Midbrain (tissue), 1 donor: ENCODE data around the gene USH1G.
A peak's percentile ranks its signal among the peaks of the same experiment; 100 is the strongest.
"Not testable (repeated sequence)": the region's sequence is repeated elsewhere in the genome, so short reads cannot be mapped to it uniquely, and the experiment has no call there.

Experiments
- DNase-seq: peaks from one replicate; lab custom pipeline; 2025; lab: John Stamatoyannopoulos, UW

USH1G gene

GRCh38 chr17:74874615-74875037 lies 48.4 kb downstream of the USH1G start:
- no peak for DNase-seq

DNA sequence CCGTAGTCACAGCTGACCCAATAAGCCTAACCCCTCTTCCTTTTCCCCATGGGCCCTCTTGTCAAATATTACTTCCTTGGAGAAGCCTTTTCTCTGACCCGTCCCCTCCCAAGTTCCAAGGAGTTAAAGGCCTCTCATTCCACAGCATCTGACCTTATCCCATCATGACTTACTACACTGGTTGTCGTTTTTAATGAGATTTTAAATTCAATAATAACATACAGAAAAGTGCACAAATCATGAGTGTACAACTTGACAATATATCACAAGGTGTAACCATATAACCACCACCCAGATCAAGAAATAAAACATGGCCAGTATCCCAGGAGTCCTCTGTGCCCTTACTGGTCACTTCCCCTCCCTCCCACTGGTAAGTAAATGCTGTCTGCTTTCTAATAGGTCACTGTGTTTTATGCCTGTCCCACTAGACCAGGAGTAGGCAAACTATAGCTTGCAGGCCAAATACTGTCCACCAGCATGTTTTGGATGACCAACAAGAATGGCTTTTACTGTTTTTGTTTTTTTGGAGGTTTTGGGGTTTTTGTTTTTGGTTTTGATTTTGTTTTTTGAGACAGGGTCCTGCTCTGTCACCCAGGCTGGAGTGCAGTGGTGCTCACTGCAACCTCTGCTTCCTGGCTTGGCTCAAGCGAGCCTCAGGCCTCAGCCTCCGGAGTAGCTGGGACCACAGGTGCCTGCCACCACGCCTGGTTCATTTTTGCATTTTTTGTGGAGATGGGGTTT lies 49.0 kb downstream of the USH1G start:
- no peak for DNase-seq

GRCh38 chr17:74873037-74873873 lies 49.8 kb downstream of the USH1G start:
- peak; percentile 100 for DNase-seq

DNA sequence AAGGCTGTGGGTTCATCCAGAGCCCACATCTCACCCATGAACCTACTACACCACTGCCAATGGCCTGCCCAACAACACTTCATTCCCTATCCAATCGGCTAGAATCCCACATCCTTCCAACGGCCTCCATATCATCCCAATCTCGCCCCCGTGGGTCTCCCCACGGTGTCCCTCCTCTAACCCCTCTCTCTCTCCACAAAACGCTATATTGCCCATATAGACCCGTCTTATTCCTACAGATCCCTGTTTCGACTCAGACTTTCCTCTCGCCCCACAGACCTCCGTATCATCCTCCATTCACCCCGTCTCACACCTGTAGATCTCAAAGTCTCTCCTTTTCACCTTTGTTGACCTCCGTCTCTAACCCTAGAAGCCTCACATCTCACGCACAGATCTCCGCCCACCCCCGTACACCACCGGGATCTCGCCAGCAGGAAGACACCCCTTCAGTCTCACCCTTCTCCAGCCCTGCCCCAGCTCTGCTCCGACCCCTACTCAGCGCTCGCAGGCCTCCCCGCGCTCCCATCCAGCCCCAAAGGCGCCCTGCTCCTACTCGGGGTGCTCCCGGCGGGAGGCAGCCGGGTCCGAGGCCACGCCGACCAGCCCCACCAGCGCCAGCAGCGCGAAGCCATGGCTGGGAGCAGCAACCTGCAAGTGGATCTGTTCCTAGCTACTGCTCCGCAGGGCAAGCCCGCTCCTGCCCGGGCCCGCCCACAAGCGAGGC lies 50.6 kb downstream of the USH1G start, which contains the start of gene FDXR:
FDXR (minus strand) TSS at position 682 of the 724 bp plus-strand sequence; CDS start at position 632, 50 bp downstream.
- DNase-seq, result no peak

- no peak for DNase-seq
Observed at GRCh38 chr17:74871356-74872076, 51.5 kb downstream of the USH1G start.

DNA sequence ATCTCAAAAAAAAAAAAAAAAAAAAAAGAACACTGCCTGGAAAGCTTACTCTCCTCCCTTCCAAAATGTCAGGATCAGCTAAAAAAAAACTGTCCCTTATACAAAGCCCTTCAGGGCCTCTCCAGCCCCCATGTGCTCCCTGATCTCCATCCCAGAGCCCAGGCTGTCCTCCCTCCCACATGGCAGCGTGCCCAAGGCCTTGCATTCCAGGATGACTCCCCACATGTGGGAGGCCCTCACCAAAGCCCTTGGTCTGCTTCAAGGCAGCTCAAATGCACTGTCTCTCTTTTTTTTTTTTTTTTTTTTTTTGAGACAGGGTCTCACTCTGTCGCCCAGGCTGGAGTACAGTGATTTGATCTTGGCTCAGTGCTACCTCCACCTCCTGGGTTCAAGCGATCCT lies 52.5 kb downstream of the USH1G start:
- DNase-seq, result no peak

DNA sequence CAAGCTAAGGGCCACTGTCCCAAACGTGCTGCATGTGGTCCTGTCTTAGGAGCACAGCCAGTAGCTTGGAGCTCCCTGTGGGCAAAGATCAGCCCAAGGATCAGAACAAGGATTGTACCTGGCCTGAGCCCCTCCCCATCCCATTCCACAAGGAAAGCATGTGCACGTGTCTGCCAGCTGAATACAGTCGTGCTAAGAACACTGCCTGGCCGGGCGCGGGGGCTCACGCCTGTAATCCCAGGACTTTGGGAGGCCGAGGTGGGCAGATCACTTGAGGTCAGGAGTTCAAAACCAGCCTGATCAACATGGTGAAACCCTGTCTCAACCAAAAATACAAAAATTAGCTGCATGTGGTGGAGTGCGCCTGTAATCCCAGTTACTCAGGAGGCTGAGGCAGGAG lies 53.0 kb downstream of the USH1G start:
- DNase-seq, result not testable (repeated sequence)

- no peak for DNase-seq
Observed at GRCh38 chr17:74868908-74869255, 54.2 kb downstream of the USH1G start.

- no peak for DNase-seq
Observed at GRCh38 chr17:74868251-74868907, 54.7 kb downstream of the USH1G start.

DNA sequence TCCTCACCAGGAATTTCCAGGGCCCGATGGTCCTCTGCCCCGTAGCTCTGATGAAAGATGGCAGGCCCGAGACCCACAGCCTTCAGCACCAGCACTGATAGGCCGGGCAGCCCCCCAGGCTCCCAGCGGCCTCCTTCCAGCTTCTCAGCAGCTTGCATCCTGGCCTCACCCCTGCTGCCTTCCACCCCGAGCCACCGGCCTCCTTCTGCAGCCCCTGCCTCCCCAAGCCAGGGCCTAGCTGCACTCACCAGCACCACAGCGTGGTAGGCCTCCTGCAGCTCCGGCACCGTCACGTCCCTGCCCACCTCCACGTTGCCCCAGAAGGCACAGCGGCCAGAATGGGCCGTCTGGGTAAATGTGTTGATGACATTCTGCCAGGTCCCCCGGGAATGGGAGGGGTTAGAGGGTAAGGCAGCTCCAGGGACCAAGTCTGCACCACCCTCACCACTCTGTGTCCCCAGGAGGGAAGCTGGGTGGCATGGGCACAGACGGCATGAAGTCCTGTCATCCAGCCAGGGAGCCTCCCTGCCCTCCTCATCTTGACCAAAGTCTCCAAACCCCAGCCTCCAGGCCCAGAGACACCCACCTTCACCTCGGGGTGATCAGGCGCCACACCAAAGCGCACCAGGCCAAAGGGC lies 56.7 kb downstream of the USH1G start:
- no peak for DNase-seq
